ENCODE measurements around the gene GOLT1A. TPM values are rescaled to one million over a fixed set of nuclear protein-coding genes. Genes with fewer than 3 reads are reported as not detected.

GOLT1A gene
- total RNA-seq, 4 donors from 2014 or later: 1.1 to 1.3 TPM; not detected in 2

DNA sequence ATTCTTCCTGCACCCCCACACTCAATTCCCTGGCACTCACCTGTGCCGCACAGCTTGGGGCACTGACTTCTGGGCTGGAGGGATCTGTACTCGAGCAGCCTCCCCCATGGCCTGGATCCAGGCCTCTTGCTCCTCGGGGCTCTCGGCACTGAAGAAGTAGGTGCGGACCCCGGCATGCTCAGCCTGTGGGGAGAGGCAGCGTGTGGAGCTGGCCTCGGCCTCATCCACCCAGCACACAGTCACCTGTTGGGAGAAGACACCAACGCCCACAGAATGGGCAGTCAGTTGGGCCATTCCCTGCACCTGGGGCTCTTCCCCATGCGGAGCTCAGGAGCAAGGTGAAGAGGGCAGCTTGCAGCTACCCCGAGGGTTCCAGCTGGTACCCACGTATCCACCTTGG is 47.5 kb upstream of the GOLT1A start:
- ATAC-seq (no peak), DNase-seq (no peak)
- TF ChIP-seq, protein P1, sequence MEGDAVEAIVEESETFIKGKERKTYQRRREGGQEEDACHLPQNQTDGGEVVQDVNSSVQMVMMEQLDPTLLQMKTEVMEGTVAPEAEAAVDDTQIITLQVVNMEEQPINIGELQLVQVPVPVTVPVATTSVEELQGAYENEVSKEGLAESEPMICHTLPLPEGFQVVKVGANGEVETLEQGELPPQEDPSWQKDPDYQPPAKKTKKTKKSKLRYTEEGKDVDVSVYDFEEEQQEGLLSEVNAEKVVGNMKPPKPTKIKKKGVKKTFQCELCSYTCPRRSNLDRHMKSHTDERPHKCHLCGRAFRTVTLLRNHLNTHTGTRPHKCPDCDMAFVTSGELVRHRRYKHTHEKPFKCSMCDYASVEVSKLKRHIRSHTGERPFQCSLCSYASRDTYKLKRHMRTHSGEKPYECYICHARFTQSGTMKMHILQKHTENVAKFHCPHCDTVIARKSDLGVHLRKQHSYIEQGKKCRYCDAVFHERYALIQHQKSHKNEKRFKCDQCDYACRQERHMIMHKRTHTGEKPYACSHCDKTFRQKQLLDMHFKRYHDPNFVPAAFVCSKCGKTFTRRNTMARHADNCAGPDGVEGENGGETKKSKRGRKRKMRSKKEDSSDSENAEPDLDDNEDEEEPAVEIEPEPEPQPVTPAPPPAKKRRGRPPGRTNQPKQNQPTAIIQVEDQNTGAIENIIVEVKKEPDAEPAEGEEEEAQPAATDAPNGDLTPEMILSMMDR (IDR thresholded peaks at IDR 0.05 in 4 of 5, conservative IDR thresholded peaks at IDR 0.05 in 1 of 5): no peak
- no peak for TF ChIP-seq POLR2A (IDR thresholded peaks at IDR 0.05)
- Histone ChIP-seq H3K9me3 (no peaks in the 10 kb centered on the region), H3K27me3 (no peaks in the 10 kb centered on the region), H3K36me3 (no peaks in the 10 kb centered on the region), H3K4me3 (no peak overlapping the region), H3K4me1 (peaks cover 0 to 9% of the 10 kb centered on the region in 2 donors), H3K27ac (no peak overlapping the region)
- in situ Hi-C loops (cut with MboI; ENCODE audit: low sequenced_read_pairs in 4 of 4) (no loop called here), intact Hi-C loops (cut with DNase I; ENCODE audit: low total_unique reads) (no loop called here)

DNA sequence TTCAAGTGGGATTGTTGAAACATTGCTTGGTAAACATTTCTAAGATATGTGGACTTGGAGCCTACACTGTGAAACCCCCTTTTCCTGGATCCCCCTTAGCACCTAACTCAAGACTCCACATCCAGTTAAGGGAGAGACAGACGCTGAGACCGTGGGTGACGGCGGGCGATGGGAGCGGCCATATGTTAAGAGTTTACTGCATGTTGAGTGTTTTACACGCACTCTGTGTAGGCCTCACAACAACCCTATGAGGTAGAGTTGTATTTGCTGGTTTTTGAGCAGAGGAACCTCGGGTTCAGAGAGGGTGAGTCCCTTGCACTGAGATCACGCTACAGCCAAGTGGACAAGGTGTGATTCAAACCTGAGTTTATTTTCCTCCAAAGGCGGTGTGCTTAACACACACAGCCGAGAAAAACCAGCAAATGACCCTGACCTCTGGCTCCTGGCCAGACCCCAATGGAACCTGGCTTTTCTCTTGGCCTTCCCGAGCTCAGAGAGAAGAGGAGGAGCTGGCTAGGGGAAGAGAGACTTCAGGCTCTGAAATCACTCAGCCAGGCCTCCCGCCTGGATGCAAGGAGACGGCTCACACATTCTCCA is 46.9 kb upstream of the GOLT1A start:
- in situ Hi-C loops (cut with MboI; ENCODE audit: low sequenced_read_pairs in 4 of 4) (no loop called here), intact Hi-C loops (cut with DNase I; ENCODE audit: low total_unique reads) (no loop called here)
- H3K27ac ChIP-seq: no peak overlapping the region
- H3K4me1 ChIP-seq: peaks cover 0 to 4% of the 10 kb centered on the region in 2 donors
- no peaks in the 10 kb centered on the region for H3K27me3 ChIP-seq
- no peak overlapping the region for H3K4me3 ChIP-seq
- TF ChIP-seq, protein P1 (IDR thresholded peaks at IDR 0.05 in 4 of 5, conservative IDR thresholded peaks at IDR 0.05 in 1 of 5): no peak
- no peak for TF ChIP-seq POLR2A (IDR thresholded peaks at IDR 0.05)
- no peaks in the 10 kb centered on the region for H3K9me3 ChIP-seq
- DNase-seq: no peak
- no peaks in the 10 kb centered on the region for H3K36me3 ChIP-seq
- no peak for ATAC-seq

DNA sequence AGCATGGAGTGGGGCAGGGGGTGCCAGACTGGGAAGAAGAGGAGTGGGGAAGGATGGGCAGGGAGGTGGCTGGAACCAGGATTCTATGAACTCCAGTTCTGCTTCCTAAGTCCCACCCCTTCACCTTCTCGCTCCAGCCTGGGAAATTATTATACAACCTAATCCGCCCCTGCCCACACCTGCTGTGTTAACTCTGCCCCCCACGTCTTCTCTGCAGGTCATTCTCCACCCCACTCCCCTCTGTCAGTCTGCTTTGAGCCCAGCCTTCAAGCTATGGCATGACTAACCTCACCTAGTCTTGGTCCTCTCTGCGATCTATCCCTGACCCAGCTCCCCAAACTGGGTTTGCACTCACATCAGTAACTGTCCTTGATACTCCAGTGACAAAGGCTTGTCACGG is 46.0 kb upstream of the GOLT1A start:
- H3K27me3 ChIP-seq: no peaks in the 10 kb centered on the region
- TF ChIP-seq, protein P1 (IDR thresholded peaks at IDR 0.05 in 4 of 5, conservative IDR thresholded peaks at IDR 0.05 in 1 of 5): no peak
- no peak for TF ChIP-seq POLR2A (IDR thresholded peaks at IDR 0.05)
- no peak overlapping the region for H3K4me3 ChIP-seq
- in situ Hi-C loops (cut with MboI; ENCODE audit: low sequenced_read_pairs in 4 of 4) (no loop called here), intact Hi-C loops (cut with DNase I; ENCODE audit: low total_unique reads) (no loop called here)
- ATAC-seq: no peak
- peaks cover 0 to 2% of the 10 kb centered on the region in 2 donors for H3K4me1 ChIP-seq
- H3K36me3 ChIP-seq: no peaks in the 10 kb centered on the region
- no peak overlapping the region for H3K27ac ChIP-seq
- no peak for DNase-seq
- no peaks in the 10 kb centered on the region for H3K9me3 ChIP-seq

DNA sequence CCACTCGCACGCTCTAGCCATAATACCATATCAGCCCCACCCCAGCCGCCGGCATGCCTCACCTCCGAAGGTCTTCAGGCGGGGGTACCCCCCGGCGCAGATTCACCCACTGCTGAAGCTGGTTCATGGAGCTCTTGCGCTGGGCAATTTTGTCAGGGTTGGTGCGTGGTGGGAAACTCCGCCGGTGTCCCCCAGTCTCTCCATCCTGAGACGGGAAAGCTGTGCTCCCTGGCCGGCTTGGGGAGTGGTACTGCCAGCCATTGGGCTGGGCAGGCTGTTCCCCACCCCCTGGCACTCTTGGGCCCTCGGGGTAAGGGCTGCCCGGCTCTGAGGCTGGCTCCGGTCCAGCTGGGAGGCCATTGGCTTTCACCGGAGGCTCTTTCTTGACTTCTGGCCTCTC is 45.4 kb upstream of the GOLT1A start:
- TF ChIP-seq, protein P1 (IDR thresholded peaks at IDR 0.05 in 4 of 5, conservative IDR thresholded peaks at IDR 0.05 in 1 of 5): no peak
- no peak for TF ChIP-seq POLR2A (IDR thresholded peaks at IDR 0.05)
- in situ Hi-C loops (cut with MboI; ENCODE audit: low sequenced_read_pairs in 4 of 4): no loop called here
- no peak overlapping the region for H3K27ac ChIP-seq
- H3K4me3 ChIP-seq: no peak overlapping the region
- ATAC-seq (no peak), DNase-seq (no peak)
- H3K36me3 ChIP-seq: no peaks in the 10 kb centered on the region
- H3K27me3 ChIP-seq: no peaks in the 10 kb centered on the region
- H3K4me1 ChIP-seq: peaks cover 0 to 7% of the 10 kb centered on the region in 2 donors
- intact Hi-C loops (cut with DNase I; ENCODE audit: low total_unique reads): no loop called here
- H3K9me3 ChIP-seq: no peaks in the 10 kb centered on the region
